IMR-90 (cell line): Measurements from ENCODE around the gene GPI. TPM values are rescaled to one million over a fixed set of nuclear protein-coding genes. Genes with fewer than 3 reads are reported as not detected.

Experiments used
- ATAC-seq: fragments of 200-7000 bp; cut with Tn5 transposase; 2 replicates; pipeline ENCODE4 v1.9.1; 2020; ENCODE audit warnings: low read depth, mild to moderate bottlenecking, moderate library complexity
- BruUV-seq: library from RNA; stranded (reverse); fragments of 400-500 nt; replicated peaks from 2 replicates; lab custom pipeline; 2021; lab: Mats Ljungman, UMichigan
- CTCF ChIA-PET: fragments of 300-600 bp; formaldehyde crosslinking; extraction: SDS; loops from one replicate; lab custom pipeline; 2021; ENCODE audit warnings: antibody characterized with exemption; lab: Yijun Ruan, JAX
- POLR2A ChIA-PET: fragments of 300-600 bp; sonication (Branson Sonifier 250); formaldehyde crosslinking; loops from one replicate; lab custom pipeline; 2022; ENCODE audit warnings: antibody characterized with exemption; ENCODE audit not compliant: unreplicated experiment; lab: Charles Lee
- DNase-seq: peaks from one replicate; pipeline ENCODE4 v3.0.0; 2013
- H2AFZ ChIP-seq: replicated peaks from 2 replicates; pipeline ENCODE3; 2013; ENCODE audit warnings: low read length, mild to moderate bottlenecking; ENCODE audit not compliant: poor library complexity
- H2AK5ac ChIP-seq: 2 replicates; pipeline ENCODE4 v1.6.1; 2013; ENCODE audit warnings: low read depth, low read length, inconsistent platforms
- H2AK9ac ChIP-seq: replicated peaks from 2 replicates; pipeline ENCODE3; 2013; ENCODE audit warnings: mild to moderate bottlenecking, low read depth, low read length, moderate library complexity; ENCODE audit not compliant: poor library complexity
- H2BK120ac ChIP-seq: 2 replicates; pipeline ENCODE4 v1.6.1; 2013; ENCODE audit warnings: low read depth, low read length, inconsistent platforms
- H2BK15ac ChIP-seq: 3 replicates; pipeline ENCODE4 v1.6.1; 2013; ENCODE audit warnings: low read depth, low read length, inconsistent platforms
- H2BK20ac ChIP-seq: 2 replicates; pipeline ENCODE4 v1.6.1; 2013; ENCODE audit warnings: low read depth, mild to moderate bottlenecking, inconsistent platforms, low read length, moderate library complexity
- H2BK5ac ChIP-seq: 2 replicates; pipeline ENCODE4 v1.6.1; 2013; ENCODE audit warnings: mild to moderate bottlenecking, low read depth, low read length, inconsistent platforms; ENCODE audit not compliant: poor library complexity, severe bottlenecking
- H3K14ac ChIP-seq: replicated peaks from 2 replicates; pipeline ENCODE4 v1.6.1; 2013; ENCODE audit warnings: low read depth, low read length, inconsistent platforms
- H3K18ac ChIP-seq: 2 replicates; pipeline ENCODE4 v1.6.1; 2013; ENCODE audit warnings: low read depth, low read length, control low read depth
- H3K23ac ChIP-seq: 2 replicates; pipeline ENCODE4 v1.6.1; 2013; ENCODE audit warnings: low read depth, low read length, inconsistent platforms
- H3K27ac ChIP-seq: 2 replicates; pipeline ENCODE4 v1.5.1; 2013; ENCODE audit warnings: mild to moderate bottlenecking, control low read depth, low read length; ENCODE audit not compliant: insufficient read depth
- H3K27me3 ChIP-seq: 2 replicates; pipeline ENCODE4 v1.6.1; 2013; ENCODE audit warnings: low read length; ENCODE audit not compliant: control insufficient read depth, insufficient read depth
- H3K36me3 ChIP-seq: 2 replicates; pipeline ENCODE4 v1.6.1; 2013; ENCODE audit warnings: low read length, mixed read lengths; ENCODE audit not compliant: control insufficient read depth, insufficient read depth
- H3K4ac ChIP-seq: 2 replicates; pipeline ENCODE4 v1.6.1; 2013; ENCODE audit warnings: low read depth, low read length, inconsistent platforms
- H3K4me1 ChIP-seq: 2 replicates; pipeline ENCODE4 v1.6.1; 2013; ENCODE audit warnings: low read length, mixed read lengths; ENCODE audit not compliant: control insufficient read depth, insufficient read depth
- H3K4me2 ChIP-seq: 2 replicates; pipeline ENCODE4 v1.6.1; 2013; ENCODE audit warnings: low read depth, mild to moderate bottlenecking, control low read depth, low read length, moderate library complexity
- H3K4me3 ChIP-seq: 2 replicates; pipeline ENCODE4 v1.5.1; 2013; ENCODE audit warnings: low read depth, mild to moderate bottlenecking, control low read depth, low read length, moderate library complexity; ENCODE audit not compliant: insufficient read depth
- H3K56ac ChIP-seq: 2 replicates; pipeline ENCODE4 v1.6.1; 2013; ENCODE audit warnings: low read length, inconsistent platforms; ENCODE audit not compliant: insufficient read depth; ENCODE audit errors: extremely low read depth
- H3K79me1 ChIP-seq, 2 experiments: 2 replicates each; pipeline ENCODE4 v1.6.1; 2013; ENCODE audit warnings: low read length in 2 of 2, inconsistent platforms in 1 of 2, low read depth in 1 of 2
- H3K9ac ChIP-seq: 2 replicates; pipeline ENCODE4 v1.6.1; 2013; ENCODE audit warnings: low read depth, low read length, control low read depth
- H3K9me1 ChIP-seq: 2 replicates; pipeline ENCODE4 v1.6.1; 2013; ENCODE audit warnings: low read length, inconsistent platforms; ENCODE audit not compliant: insufficient read depth
- H3K9me3 ChIP-seq: 2 replicates; pipeline ENCODE4 v1.6.1; 2013; ENCODE audit warnings: low read length; ENCODE audit not compliant: control insufficient read depth, insufficient read depth
- H4K20me1 ChIP-seq: 2 replicates; pipeline ENCODE4 v1.6.1; 2013; ENCODE audit warnings: low read length, inconsistent platforms; ENCODE audit not compliant: insufficient read depth
- H4K5ac ChIP-seq: 2 replicates; pipeline ENCODE4 v1.6.1; 2013; ENCODE audit warnings: mild to moderate bottlenecking, low read depth, low read length, control low read depth
- H4K8ac ChIP-seq, 2 experiments: 2 replicates each; pipeline ENCODE4 v1.6.1; 2013; ENCODE audit warnings: low read depth in 2 of 2, low read length in 2 of 2, control low read depth in 1 of 2, inconsistent platforms in 1 of 2
- H4K91ac ChIP-seq: 2 replicates; pipeline ENCODE4 v1.6.1; 2013; ENCODE audit warnings: low read depth, low read length, inconsistent platforms; ENCODE audit not compliant: insufficient read depth
- FOS ChIP-seq: fragments of 150-350 bp; IDR thresholded peaks from 2 replicates; pipeline ENCODE4 v1.6.1; 2016; ENCODE audit warnings: low read depth, low read length
- MAFK ChIP-seq: IDR thresholded peaks from 2 replicates; pipeline ENCODE4 v1.6.1; 2012; ENCODE audit warnings: low read depth, low read length, improper control_type of control experiment
- MXI1 ChIP-seq: IDR thresholded peaks from 2 replicates; pipeline ENCODE4 v1.6.1; 2012; ENCODE audit warnings: low read depth, mild to moderate bottlenecking, low read length, moderate library complexity, borderline replicate concordance
- POLR2A ChIP-seq: IDR thresholded peaks from 2 replicates; pipeline ENCODE4 v1.6.1; 2012; ENCODE audit warnings: mild to moderate bottlenecking, low read depth, low read length
- USF2 ChIP-seq: fragments of 150-350 bp; IDR thresholded peaks from 2 replicates; pipeline ENCODE4 v1.6.1; 2017; ENCODE audit warnings: mild to moderate bottlenecking, antibody characterized with exemption, low read length, low read depth
- WGBS, 2 experiments: methylation state at CpG; one replicate each; pipeline versions ENCODE4 v1.1.5 to v1.1.7; 2013; ENCODE audit warnings: missing lambda C conversion rate in 2 of 2; ENCODE audit not compliant: insufficient read length in 1 of 2; ENCODE audit errors: extremely low coverage in 2 of 2; 5-methylcytosine and 5-hydroxymethylcytosine counted together
- dilution Hi-C: fragments of 300-500 bp; cut with HindIII; formaldehyde crosslinking; loops from one replicate; pipeline ENCODE4 v1.14.3; 2018; ENCODE audit warnings: low sequenced_read_pairs; ENCODE audit not compliant: unreplicated experiment
- in situ Hi-C: fragments of 300-500 bp; cut with MboI; formaldehyde crosslinking; loops from 3 replicates; pipeline ENCODE4 v1.14.3; 2019; ENCODE audit warnings: low sequenced_read_pairs, inconsistent platforms, mixed read lengths
- intact Hi-C: fragments of 100-400 bp; cut with micrococcal nuclease; formaldehyde crosslinking; loops from 2 replicates; pipeline ENCODE4 v1.10.0; 2022
- polyA plus RNA-seq, 3 experiments: library from polyadenylated mRNA; depleted of rRNA; stranded (reverse); fragments of >200 nt; gene quantifications; 2 replicates each; pipeline ENCODE4 v1.2.3, GENCODE V29; 2012; ENCODE audit warnings: low replicate concordance in 1 of 3
- total RNA-seq: library from RNA; depleted of rRNA; stranded (reverse); fragments of >200 nt; gene quantifications from 2 replicates; pipeline ENCODE4 v1.2.3, GENCODE V29; 2012

GPI gene
- total and polyA plus RNA-seq, 2 of the 4 experiments (the other 2 are of a cell fraction): 147 to 239 TPM

- dilution Hi-C loops: no loop called here
Observed at GRCh38 chr19:34351382-34351826, 13.6 kb upstream of the GPI start.

More at GRCh38 chr19:34351382-34351826, 13.6 kb upstream of the GPI start:
- no peak overlapping the region for H4K5ac ChIP-seq
- no peak for DNase-seq
- no peak overlapping the region for H3K56ac ChIP-seq
- no peak overlapping the region for H3K14ac ChIP-seq
- no peak overlapping the region for H2BK120ac ChIP-seq
- no peak overlapping the region for H3K18ac ChIP-seq
- no peak overlapping the region for H3K4me2 ChIP-seq
- no peaks in the 10 kb centered on the region for H3K9me3 ChIP-seq
- no peak overlapping the region for H2AK5ac ChIP-seq
- in situ Hi-C loops (no loop called here), intact Hi-C loops (no loop called here)
- H3K79me1 ChIP-seq: peaks cover 6 to 16% of the 10 kb centered on the region in 2 experiments; a peak in 3 of 4 replicates
- H3K23ac ChIP-seq: no peak overlapping the region
- H3K36me3 ChIP-seq: peaks cover 51% of the 10 kb centered on the region
- no peak overlapping the region for H3K4me3 ChIP-seq
- CTCF ChIA-PET: no interaction called here
- 0 out of 2 replicates have a peak, but pooled peaks cover 5% of the 10 kb centered on the region for H4K20me1 ChIP-seq
- H2BK5ac ChIP-seq: no peak overlapping the region
- ATAC-seq: no peak
- H3K9ac ChIP-seq: no peak overlapping the region
- H3K4ac ChIP-seq: no peak overlapping the region
- POLR2A ChIA-PET: no interaction called here
- H2AK9ac ChIP-seq: no peak overlapping the region
- H3K27ac ChIP-seq: no peak overlapping the region
- no peaks in the 10 kb centered on the region for H3K4me1 ChIP-seq
- H2AFZ ChIP-seq: no peak overlapping the region
- no CpG with 5 or more reads among the region's 4 CpGs for WGBS, 2 experiments
- H4K91ac ChIP-seq: no peak overlapping the region
- 0 out of 2 replicates have a peak, but pooled peaks cover 2% of the 10 kb centered on the region for H3K9me1 ChIP-seq
- H3K27me3 ChIP-seq: no peaks in the 10 kb centered on the region
- BruUV-seq: no TSS peak
- H2BK20ac ChIP-seq: no peak overlapping the region
- no peak for TF ChIP-seq FOS
- no peak for TF ChIP-seq MXI1
- no peak for TF ChIP-seq MAFK
- no peak for TF ChIP-seq USF2
- TF ChIP-seq POLR2A: no peak
- no peak overlapping the region for H2BK15ac ChIP-seq
- H4K8ac ChIP-seq: no peak overlapping the region
